HG02943 (cell line): Measurements from ENCODE around the gene TBC1D1.

ENCODE experiments used
- ATAC-seq: cut with Tn5 transposase; IDR thresholded peaks from one replicate; pipeline ENCODE4 v1.9.1; 2021; ENCODE audit warnings: mild to moderate bottlenecking, low read depth, moderate library complexity; ENCODE audit not compliant: unreplicated experiment

Gene TBC1D1

GRCh38 chr4:37884855-37885487 is 5.9 kb upstream of the TBC1D1 start:
- no peak for ATAC-seq

- no peak for ATAC-seq
These were observed 5.4 kb upstream of the TBC1D1 start for GRCh38 chr4:37885496-37885895.

- peak; percentile 20 for ATAC-seq
These were observed 759 bp upstream of the TBC1D1 start for GRCh38 chr4:37889849-37890800.

GRCh38 chr4:37891260-37892159 is 626 bp downstream of the TBC1D1 start:
- peak; percentile 45 for ATAC-seq

- ATAC-seq = peak; percentile 40
These were observed 1.8 kb downstream of the TBC1D1 start for GRCh38 chr4:37892641-37893040.

GRCh38 chr4:37893164-37893563 is 2.3 kb downstream of the TBC1D1 start:
- ATAC-seq = no peak

GRCh38 chr4:37895271-37895670 is 4.4 kb downstream of the TBC1D1 start:
- ATAC-seq = no peak

GRCh38 chr4:37896206-37896860 is 5.4 kb downstream of the TBC1D1 start:
- ATAC-seq = no peak

GRCh38 chr4:37902212-37902611 is 11.3 kb downstream of the TBC1D1 start:
- no peak for ATAC-seq

GRCh38 chr4:37902738-37903693 is 12.1 kb downstream of the TBC1D1 start:
- ATAC-seq = no peak

- ATAC-seq = no peak
These were observed 13.0 kb downstream of the TBC1D1 start for GRCh38 chr4:37903901-37904300.

GRCh38 chr4:37904824-37905223 is 13.9 kb downstream of the TBC1D1 start:
- ATAC-seq = no peak

GRCh38 chr4:37905533-37906169 is 14.8 kb downstream of the TBC1D1 start:
- no peak for ATAC-seq

GRCh38 chr4:37908488-37909331 is 17.8 kb downstream of the TBC1D1 start:
- ATAC-seq = no peak

GRCh38 chr4:37909332-37910090 is 18.6 kb downstream of the TBC1D1 start:
- no peak for ATAC-seq

- ATAC-seq = no peak
These were observed 19.2 kb downstream of the TBC1D1 start for GRCh38 chr4:37910091-37910486.

- ATAC-seq = no peak
These were observed 23.7 kb downstream of the TBC1D1 start for GRCh38 chr4:37914539-37914938.
